RPMI7951 (cell line): ENCODE results near the gene TRAP1. TPM values are rescaled to one million over a fixed set of nuclear protein-coding genes. Genes with fewer than 3 reads are reported as not detected.

Experiments used
- DNase-seq: peaks from one replicate; pipeline ENCODE4 v3.0.0-alpha.2; 2012; ENCODE audit warnings: low read depth
- total RNA-seq: library from RNA; depleted of rRNA; stranded (reverse); fragments of >200 nt; shearing (Covaris generic); gene quantifications from 2 replicates; pipeline ENCODE4 v1.2.3, GENCODE V29; 2014

The TRAP1 gene
- total RNA-seq, 1 experiment from 2014 or later: 48.7 TPM

GRCh38 chr16:3651461-3652372 lies 65.6 kb downstream of the TRAP1 start:
- DNase-seq: no peak

GRCh38 chr16:3650631-3651265 lies 66.6 kb downstream of the TRAP1 start:
- DNase-seq: no peak

GRCh38 chr16:3646348-3646920 lies 70.9 kb downstream of the TRAP1 start:
- no peak for DNase-seq

- no peak for DNase-seq
Observed at GRCh38 chr16:3645504-3646347, 71.6 kb downstream of the TRAP1 start.

GRCh38 chr16:3645108-3645503 lies 72.2 kb downstream of the TRAP1 start:
- DNase-seq: no peak

GRCh38 chr16:3643095-3643730 lies 74.1 kb downstream of the TRAP1 start:
- no peak for DNase-seq

GRCh38 chr16:3642397-3643094 lies 74.8 kb downstream of the TRAP1 start:
- peak; percentile 14 for DNase-seq

- no peak for DNase-seq
Observed at GRCh38 chr16:3641801-3642396, 75.4 kb downstream of the TRAP1 start.

- DNase-seq: no peak
Observed at GRCh38 chr16:3640632-3641501, 76.5 kb downstream of the TRAP1 start.

- DNase-seq: no peak
Observed at GRCh38 chr16:3640207-3640606, 77.1 kb downstream of the TRAP1 start.

GRCh38 chr16:3638916-3639644 lies 78.2 kb downstream of the TRAP1 start:
- no peak for DNase-seq

GRCh38 chr16:3637371-3637923 lies 79.9 kb downstream of the TRAP1 start:
- no peak for DNase-seq

- no peak for DNase-seq
Observed at GRCh38 chr16:3625911-3626732, 91.2 kb downstream of the TRAP1 start.

- no peak for DNase-seq
Observed at GRCh38 chr16:3625331-3625730, 92.0 kb downstream of the TRAP1 start.

GRCh38 chr16:3623642-3624041 lies 93.7 kb downstream of the TRAP1 start:
- DNase-seq: no peak

- DNase-seq: peak; percentile 41
Observed at GRCh38 chr16:3618769-3619141, 98.6 kb downstream of the TRAP1 start.
